HUDEP-2 (cell line): ENCODE results near the gene BLZF1.
"Not testable (repeated sequence)": the region's sequence is repeated elsewhere in the genome, so short reads cannot be mapped to it uniquely, and the experiment has no call there.

Source experiments
- DNase-seq, 76 experiments: peaks; one replicate each; lab custom pipeline; 2025; ENCODE audit not compliant: unreplicated experiment in 76 of 76; lab: John Stamatoyannopoulos, UW

Gene BLZF1

DNA sequence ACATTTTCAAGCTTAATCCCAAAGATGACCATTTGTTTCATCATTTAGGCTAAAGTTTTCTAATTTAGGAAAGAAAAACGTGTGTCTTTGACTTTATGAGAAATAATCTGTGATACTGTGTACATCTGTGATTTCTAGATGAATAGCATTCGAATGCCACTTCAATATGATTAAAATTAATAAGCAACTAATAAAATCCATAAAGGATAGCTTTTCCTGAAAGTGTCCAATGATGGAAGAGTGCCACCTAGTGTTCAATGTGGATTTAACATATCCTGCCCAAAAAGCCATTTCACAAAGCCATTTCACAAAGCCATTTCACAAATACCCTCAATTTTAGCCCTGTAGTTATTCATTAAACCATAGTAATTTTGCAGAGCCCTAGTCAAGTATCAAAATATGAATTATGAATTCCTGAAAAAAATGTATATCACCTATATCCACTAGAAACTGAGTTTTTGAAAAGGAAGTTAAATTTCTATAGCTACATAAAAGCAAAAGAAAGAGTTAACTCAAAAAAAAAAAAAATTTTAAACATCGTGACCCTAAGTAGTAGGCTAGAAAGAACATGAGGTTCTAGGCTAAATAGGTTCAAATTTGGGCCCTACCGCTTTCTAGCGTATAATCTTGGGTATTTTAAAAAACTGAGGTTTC is 19.5 kb upstream of the BLZF1 start:
- DNase-seq = peak in 27 of 76 experiments; percentile 5 to 57 (median 40)

DNA sequence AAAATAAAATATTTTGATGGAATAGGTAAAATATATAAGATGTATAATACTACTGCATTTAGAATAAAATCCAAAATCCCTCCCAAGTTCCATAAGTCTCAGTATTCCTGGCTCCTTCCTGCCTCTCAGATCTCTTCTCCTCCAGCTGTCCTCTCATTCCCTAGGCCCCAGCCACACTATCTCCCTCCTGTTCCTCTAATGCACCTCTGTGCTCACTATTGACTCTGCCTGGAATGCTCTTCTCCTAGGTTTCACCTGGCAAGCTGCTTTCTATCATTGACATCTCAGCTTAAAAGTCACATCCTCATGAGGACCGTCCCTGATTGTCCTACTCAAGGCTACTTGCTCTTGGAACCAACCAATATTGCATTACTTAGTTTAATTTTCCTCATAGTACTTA is 7.6 kb upstream of the BLZF1 start:
- no peak for DNase-seq

DNA sequence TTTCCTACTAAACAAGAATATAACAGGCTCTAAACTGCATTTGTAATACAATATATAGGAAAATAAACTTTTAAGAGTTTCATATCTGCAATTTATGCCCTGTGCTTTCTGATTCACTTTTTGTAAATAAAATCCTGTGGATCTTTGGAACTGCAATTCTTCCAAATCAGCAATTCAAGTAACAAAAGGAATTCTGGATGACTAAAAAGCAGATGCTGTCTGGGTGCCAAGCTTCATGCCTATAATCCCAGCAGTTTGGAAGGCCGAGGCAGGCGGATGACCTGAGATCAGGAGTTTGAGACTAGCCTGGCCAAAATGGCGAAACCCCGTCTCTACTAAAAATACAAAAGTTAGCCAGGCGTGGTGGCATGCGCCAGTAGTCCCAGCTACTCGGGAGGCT is 6.7 kb upstream of the BLZF1 start:
- no peak for DNase-seq

DNA sequence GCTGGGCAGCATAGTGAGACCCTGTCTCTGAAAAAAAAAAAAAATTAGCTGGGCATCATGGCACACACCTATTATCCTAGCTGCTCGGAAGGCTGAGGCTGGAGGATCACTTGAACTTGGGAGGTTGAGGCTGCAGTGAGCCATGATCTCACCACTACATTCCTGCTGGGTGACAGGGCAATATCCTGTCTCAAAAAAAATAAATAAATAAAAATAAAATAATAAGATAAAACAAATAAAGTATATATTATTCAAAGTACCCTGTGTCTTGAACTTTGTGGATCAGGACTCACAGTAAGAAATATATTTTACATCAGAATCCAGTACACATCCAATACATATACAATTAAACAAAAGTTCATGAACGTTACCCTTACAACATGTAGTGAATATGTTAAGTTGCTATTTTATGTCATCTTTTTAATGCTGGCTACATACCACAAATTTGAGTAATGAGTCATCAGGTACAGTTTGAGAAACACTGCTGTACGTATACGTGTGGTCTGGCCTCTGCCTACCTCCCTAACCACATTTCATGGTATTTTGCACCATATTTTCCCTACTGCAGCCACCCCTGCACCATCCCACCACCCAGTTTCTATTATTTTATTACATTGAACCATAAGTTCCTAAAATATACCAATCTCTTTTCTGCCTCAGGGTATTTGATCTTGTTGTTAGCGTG is 4.8 kb upstream of the BLZF1 start:
- DNase-seq = no peak

DNA sequence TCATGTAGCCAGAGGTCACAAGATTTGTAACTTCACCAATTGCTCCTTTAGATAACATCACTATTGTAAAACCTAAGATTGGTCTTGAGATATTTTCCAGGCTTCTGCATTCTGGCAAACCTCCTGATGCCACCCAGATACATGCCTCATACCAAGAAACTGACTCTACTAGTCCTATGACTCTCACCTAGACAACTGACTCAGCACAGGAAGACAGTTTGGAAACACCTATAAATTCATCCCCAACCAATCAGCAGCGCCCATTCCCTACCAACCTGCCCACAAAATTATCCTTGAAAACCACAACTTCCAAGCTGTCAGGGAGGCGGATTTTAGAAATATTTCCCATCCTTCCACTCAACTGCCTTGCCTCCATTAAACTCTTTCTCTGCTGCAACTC is 3.0 kb upstream of the BLZF1 start:
- no peak for DNase-seq

DNA sequence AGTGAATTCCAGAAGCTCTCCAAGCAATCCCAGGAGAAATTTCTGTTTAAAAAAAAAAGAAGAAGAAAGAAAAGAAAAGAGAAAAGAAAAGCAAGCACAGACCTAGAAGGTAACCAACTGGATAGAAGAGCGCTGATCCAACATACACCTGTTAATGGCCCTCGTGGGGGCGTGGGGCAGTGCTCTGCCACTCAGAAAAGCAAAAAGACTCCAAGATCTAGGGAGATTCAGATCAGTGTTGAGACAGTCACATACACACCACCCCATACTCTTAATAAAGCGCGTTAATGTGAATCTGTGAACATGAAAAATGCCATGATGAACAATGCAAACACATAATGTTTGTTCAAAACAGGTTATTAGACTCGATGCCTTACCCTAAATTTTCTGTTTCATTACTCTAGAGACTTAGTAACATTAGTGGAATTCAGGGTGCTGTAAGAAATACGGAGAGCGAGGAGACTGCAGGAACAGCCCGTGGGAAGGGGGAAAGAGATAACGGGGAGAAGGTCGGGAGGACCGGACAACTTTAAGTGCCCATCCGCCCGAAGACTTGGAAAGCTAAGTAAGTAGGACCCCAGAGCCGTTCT is 804 bp upstream of the BLZF1 start:
- DNase-seq = no peak

DNA sequence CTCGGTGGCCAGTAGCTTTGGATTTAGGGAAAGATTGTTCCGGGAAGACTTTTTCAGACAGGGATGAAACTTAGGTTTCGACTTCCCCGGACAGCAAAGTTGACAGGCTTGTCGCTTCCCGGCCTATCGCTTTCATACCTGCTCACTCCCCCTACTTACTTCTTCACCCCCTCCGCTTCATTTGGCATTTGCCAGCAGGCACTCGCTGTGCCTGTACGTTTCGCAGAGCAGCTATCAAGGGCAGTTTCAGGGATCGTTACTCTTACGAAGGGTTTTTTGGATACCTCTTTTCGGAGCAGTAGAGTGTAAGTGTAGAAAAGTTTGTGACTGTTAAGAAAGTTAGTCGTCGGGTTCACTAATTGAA is 393 bp downstream of the BLZF1 start:
- DNase-seq = peak in 12 of 76 experiments; percentile 4 to 34 (median 15)

DNA sequence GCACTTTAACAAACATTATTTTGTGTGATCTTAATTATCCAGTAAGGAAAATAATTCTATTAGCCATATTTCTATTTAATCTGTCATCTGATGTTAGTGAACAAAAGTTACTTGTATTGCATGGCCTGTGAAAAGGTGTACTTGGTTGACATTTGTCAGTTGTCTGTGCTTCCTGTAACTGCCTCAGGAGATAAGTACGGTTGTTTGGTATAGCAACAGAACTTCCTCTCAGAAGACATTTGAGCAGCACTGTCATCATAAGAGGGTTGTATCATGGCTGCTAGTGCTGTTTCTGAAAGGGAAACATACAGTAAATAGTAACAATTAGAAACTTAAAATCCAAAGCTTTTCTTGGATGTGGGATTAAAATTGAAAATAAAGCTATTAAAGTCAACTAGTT is 3.4 kb downstream of the BLZF1 start:
- DNase-seq = peak in 16 of 76 experiments; percentile 0 to 43 (median 20)

DNA sequence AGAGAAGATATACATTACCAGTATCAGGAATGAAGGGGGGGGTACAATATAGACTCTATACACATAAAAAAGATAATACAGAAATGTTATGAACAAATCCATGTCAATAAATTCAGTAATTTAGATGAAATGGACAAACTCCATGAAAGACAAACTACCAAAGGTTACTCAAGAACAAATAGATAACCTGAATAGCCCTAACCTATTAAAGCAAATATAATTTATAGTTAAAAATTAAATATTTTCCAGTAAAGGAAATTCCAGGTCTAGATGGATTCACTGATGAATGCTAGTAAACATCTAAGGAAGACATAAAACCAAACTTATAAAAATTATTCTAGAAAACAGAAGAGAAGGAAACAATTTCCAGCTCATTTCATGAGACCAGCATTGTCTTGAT is 13.2 kb downstream of the BLZF1 start:
- DNase-seq = no peak

DNA sequence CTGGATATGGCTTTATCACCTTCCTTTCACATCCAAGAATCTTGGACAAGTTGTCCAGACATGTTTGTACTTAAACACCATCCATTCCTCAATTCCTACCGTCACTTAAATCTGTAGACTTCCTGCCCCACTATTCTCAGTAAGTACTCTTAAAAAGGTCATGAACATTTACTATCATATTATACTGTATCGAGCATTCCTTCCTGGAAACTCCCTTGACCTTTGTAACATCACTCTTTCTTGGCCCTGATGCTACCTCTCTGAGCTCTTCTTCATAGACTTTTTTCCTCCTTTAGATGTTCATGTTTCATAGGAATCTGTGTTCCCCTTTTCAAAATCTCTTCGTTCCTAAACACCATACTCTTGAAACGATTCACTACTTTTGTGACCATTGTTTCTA is 15.5 kb downstream of the BLZF1 start:
- DNase-seq = no peak

DNA sequence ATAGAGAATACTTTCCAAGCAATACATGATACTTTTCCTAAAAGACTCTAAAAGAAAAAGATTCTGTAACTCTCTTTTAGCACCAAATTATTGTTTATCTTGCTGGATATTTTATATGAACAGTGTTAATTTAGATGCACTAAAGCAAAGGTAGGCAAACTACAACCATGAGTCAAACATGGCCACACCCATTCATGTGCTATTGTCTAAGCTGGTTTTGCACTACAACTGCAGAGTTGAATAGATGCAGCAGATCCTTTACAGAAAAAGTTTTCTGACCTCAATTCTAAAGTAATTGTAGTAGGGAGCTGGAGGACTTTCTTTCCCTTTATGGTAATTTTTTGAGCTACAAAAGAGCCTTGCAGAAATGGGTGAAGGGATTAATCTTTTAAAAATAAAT is 19.4 kb downstream of the BLZF1 start:
- DNase-seq = no peak

DNA sequence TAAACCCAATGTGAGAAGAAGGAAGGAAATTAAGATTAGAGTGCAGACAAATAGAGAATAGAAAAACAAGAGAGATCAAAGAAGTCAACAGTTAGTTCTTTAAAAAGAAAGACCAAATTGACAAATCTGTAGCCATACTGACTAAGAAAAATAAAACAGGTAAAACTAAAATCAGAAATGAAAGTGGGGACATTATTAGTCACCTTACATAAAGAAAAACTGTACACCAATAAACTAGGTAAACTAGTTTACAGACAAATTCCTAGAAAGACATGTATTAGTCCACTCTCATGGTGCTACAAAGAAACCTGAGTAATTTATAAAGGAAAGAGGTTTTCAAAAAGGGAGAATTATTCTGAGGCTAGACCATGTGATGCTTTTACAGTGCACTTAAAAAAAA is 22.3 kb downstream of the BLZF1 start:
- no peak for DNase-seq

DNA sequence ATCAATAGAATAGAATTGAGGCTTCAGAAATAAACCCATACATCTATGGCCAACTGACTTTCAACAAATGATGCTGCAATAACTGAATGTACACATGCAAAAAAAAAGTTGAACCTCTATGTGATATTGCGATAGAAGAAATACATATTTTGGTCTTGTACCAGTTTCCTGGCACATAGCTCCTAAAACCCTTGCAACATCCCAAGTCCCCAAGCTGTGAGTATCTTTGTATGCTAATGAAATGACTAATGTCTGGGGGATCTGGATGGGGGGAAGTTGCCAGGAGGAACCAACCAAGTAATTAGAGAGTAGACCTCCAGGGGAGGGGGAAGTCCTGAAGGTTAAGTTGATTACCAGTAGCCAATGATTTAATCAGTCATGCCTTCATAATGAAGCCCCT is 24.4 kb downstream of the BLZF1 start:
- no peak for DNase-seq

DNA sequence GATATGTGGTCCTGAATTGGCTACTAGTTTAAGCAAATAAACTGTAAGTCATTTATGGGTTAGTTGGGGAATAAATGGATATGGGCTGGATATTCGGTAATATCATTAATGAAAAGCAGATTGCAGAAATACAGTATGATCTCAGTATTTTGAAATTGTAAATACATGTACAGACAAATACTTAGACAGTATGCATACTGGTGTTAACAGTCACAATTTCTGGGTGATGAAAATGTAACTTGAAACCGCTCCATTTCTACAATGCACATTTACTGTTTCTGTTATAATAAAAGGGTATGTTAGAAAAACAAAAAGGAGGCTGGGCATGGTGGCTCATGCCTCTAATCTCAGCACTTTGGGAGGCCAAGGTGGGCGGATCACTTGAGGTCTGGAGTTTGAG is 28.0 kb downstream of the BLZF1 start:
- DNase-seq = no peak

DNA sequence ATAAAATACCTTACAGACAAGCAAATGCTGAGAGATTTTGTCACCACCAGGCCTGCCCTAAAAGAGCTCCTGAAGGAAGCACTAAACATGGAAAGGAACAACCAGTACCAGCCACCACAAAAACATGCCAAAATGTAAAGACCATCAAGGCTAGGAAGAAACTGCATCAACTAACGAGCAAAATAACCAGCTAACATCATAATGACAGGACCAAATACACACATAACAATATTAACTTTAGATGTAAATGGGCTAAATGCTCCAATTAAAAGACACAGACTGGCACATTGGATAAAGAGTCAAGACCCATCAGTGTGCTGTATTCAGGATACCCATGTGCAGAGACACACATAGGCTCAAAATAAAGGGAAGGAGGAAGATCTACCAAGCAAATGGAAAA is 34.6 kb downstream of the BLZF1 start:
- not testable (repeated sequence) for DNase-seq

DNA sequence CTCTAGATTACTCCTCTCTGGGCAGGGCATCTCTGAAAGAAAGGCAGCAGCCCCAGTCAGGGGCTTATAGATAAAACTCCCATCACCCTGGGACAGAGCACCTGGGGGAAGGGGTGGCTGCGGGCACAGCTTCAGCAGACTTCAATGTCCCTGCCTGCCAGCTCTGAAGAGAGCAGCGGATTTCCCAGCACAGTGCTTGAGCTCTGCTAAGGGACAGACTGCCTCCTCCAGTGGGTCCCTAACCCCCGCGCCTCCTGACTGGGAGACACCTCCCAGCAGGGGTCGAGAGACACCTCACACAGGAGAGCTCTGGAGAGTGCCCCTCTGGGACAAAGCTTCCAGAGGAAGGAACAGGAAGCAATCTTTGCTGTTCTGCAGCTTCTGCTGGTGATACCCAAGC is 40.3 kb downstream of the BLZF1 start:
- DNase-seq = not testable (repeated sequence)

DNA sequence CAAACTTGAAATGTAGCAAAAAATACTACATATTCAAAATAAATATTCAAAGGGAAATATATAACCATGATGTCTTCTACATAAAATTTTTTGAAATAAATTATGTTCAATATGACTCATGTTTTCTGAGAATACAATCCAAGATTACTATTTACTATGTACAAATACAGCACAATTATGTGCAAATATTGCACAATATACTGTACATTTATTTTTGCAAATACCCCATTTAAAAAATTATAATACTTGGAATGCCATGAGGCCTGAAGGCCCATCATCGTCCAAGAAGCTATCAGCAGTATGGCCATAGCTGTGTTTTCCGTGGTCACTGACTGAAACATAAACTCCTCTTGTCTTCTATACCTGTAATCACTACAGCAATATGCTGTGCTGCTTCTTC is 47.0 kb downstream of the BLZF1 start:
- no peak for DNase-seq

DNA sequence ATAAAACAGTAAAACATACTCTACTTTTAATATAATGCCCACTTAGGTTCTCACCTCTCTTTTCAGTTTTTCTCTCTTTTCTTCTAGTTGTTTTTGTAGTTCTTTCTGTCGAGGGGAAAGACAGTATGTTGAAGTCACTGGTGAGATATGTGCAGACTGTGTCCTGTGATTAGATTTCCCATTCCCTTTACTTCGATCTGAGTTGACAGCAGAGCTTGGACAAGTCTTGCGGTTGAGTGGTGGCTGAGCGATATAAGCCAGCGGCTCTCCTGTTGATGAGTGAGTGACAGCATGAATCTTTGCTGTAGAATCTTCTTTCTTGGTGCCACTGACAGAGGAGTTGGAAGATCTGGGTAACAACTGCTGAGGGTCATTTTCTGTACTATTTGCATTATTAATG is 53.3 kb downstream of the BLZF1 start:
- no peak for DNase-seq

DNA sequence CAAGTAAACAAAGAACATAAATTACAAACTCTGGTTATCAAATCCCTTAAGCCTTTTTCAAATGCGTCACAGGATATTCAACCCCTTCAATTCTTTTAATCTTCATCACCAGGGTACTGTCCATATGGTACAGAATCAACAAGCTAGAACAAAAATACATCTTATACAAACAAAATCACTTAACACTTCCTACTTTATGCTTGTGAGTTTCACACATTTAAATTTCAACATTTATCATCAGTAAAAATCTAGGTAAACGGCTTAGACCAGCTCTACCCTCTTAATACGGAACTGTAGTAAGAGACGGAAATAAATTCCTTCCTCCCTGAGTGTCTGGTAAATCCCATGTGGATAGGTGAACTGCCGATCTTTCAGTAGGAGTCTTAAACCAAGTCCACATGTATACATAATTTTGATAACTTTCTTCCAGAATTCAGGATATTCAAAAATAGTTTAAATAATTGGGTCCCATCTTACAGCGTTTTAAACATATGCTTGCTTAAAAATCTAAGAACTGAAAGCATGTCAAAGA is 58.2 kb downstream of the BLZF1 start:
- no peak for DNase-seq

DNA sequence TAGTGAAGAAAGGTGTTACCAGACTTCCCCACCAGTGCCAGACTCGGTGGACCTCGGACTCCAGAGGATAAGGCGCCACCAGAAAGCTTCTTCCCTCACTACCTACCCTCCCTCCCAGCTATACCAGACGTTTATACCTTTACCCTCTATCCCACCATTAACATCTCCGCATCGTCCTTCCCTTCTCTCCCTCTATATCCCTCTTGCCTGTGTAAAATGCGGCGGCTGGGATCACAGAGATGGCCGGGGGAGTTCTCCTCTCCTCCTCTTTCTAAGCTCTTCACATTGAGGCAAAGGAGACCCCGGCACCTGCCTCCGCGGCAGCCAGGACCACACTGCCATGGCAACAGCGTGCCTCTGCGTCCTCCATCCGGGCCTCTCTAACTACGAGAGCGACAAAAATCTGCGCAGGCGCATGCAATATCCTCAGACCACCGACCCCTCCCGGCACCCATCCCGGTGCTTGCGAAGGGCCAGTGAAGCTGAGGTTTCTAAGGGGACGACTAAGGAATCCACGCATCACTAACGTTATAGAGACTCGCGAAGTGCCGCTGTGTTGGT is 59.2 kb downstream of the BLZF1 start, which contains the start of gene CCDC181:
Gene CCDC181 (minus strand): TSS at position 394 of the 561 bp plus-strand sequence. CDS start 2,547 bp downstream, outside the sequence.
- no peak for DNase-seq
